Activated CD4-positive, alpha-beta T cell treated with anti-CD3 and anti-CD28 coated beads, Interleukin-2, amount 50 U/mL, for 24 hours (primary cell): ENCODE results near the gene EIF4E3.

Experiments
- DNase-seq, 2 donors: peaks; one replicate each; pipeline ENCODE4 v3.0.0-alpha.2; 2020; ENCODE audit warnings: low read depth in 1 of 2, low spot score in 1 of 2

The EIF4E3 gene

GRCh38 chr3:71690341-71690841, 34.8 kb downstream of the EIF4E3 start:
- DNase-seq: no peak

GRCh38 chr3:71689291-71689690, 35.9 kb downstream of the EIF4E3 start:
- DNase-seq: no peak

- no peak for DNase-seq
These were observed 37.1 kb downstream of the EIF4E3 start for GRCh38 chr3:71688121-71688520.

GRCh38 chr3:71685686-71686085, 39.5 kb downstream of the EIF4E3 start:
- DNase-seq: no peak

- no peak for DNase-seq
These were observed 40.3 kb downstream of the EIF4E3 start for GRCh38 chr3:71684757-71685386.

- DNase-seq: no peak
These were observed 41.0 kb downstream of the EIF4E3 start for GRCh38 chr3:71684046-71684756.

GRCh38 chr3:71681224-71681668, 44.0 kb downstream of the EIF4E3 start:
- no peak for DNase-seq

GRCh38 chr3:71680603-71681002, 44.6 kb downstream of the EIF4E3 start:
- DNase-seq: no peak

- no peak for DNase-seq
These were observed 48.3 kb downstream of the EIF4E3 start for GRCh38 chr3:71676931-71677330.

GRCh38 chr3:71673486-71673885, 51.7 kb downstream of the EIF4E3 start:
- DNase-seq: no peak

GRCh38 chr3:71672807-71673206, 52.4 kb downstream of the EIF4E3 start:
- no peak for DNase-seq

- no peak for DNase-seq
These were observed 52.9 kb downstream of the EIF4E3 start for GRCh38 chr3:71672340-71672739.

GRCh38 chr3:71671216-71671845, 53.9 kb downstream of the EIF4E3 start:
- DNase-seq: no peak

- no peak for DNase-seq
These were observed 62.6 kb downstream of the EIF4E3 start for GRCh38 chr3:71662568-71662967.

GRCh38 chr3:71662056-71662455, 63.1 kb downstream of the EIF4E3 start:
- DNase-seq: no peak

- DNase-seq: no peak
These were observed 65.2 kb downstream of the EIF4E3 start for GRCh38 chr3:71659864-71660591.

- DNase-seq: no peak
These were observed 67.2 kb downstream of the EIF4E3 start for GRCh38 chr3:71657831-71658530.

- DNase-seq: no peak
These were observed 70.1 kb downstream of the EIF4E3 start for GRCh38 chr3:71655061-71655460.

GRCh38 chr3:71653414-71653807, 71.8 kb downstream of the EIF4E3 start:
- DNase-seq: no peak

GRCh38 chr3:71652781-71653413, 72.3 kb downstream of the EIF4E3 start:
- DNase-seq: peak in 1 of 2 donors; percentile 4
